GM12874 (cell line): ENCODE results near the gene IFT43.

Experiments used
- TF ChIP-seq, protein P1 (sequence below): IDR thresholded peaks from 2 replicates; pipeline ENCODE4 v1.5.1; 2011; ENCODE audit warnings: low read depth, mild to moderate bottlenecking, control low read depth, low read length, moderate library complexity; ENCODE audit not compliant: insufficient read depth

The IFT43 gene

DNA sequence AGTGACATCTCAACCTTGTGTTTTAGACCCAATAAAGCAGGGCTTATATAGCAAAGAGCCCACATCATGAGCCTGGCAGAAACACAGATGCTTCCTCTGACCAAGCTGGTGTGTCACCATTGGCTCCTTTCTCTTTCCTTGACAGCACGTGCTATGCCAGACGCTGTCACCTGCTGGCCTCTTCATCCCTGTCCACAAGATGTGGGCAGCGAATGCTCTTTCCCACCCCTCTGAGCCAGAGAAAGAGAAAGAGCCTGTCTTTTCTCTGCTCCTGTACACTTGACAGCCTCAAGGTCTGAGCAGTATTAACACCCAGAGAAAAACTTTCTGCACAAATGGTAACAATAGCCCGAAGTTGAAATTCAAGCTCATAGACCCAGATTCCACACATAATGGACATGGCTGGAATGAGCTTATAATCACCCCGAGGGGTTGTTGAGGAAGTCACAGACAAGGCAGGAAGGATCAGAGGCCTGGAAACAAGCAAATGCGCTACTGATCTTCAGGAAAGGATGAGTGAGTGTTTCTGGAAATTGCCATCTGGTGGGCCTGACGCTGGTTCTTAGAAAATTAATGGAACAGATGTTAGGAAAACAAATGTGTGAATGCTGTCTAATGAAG, 12.7 kb upstream of the IFT43 start:
- TF ChIP-seq, protein P1, sequence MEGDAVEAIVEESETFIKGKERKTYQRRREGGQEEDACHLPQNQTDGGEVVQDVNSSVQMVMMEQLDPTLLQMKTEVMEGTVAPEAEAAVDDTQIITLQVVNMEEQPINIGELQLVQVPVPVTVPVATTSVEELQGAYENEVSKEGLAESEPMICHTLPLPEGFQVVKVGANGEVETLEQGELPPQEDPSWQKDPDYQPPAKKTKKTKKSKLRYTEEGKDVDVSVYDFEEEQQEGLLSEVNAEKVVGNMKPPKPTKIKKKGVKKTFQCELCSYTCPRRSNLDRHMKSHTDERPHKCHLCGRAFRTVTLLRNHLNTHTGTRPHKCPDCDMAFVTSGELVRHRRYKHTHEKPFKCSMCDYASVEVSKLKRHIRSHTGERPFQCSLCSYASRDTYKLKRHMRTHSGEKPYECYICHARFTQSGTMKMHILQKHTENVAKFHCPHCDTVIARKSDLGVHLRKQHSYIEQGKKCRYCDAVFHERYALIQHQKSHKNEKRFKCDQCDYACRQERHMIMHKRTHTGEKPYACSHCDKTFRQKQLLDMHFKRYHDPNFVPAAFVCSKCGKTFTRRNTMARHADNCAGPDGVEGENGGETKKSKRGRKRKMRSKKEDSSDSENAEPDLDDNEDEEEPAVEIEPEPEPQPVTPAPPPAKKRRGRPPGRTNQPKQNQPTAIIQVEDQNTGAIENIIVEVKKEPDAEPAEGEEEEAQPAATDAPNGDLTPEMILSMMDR: no peak

DNA sequence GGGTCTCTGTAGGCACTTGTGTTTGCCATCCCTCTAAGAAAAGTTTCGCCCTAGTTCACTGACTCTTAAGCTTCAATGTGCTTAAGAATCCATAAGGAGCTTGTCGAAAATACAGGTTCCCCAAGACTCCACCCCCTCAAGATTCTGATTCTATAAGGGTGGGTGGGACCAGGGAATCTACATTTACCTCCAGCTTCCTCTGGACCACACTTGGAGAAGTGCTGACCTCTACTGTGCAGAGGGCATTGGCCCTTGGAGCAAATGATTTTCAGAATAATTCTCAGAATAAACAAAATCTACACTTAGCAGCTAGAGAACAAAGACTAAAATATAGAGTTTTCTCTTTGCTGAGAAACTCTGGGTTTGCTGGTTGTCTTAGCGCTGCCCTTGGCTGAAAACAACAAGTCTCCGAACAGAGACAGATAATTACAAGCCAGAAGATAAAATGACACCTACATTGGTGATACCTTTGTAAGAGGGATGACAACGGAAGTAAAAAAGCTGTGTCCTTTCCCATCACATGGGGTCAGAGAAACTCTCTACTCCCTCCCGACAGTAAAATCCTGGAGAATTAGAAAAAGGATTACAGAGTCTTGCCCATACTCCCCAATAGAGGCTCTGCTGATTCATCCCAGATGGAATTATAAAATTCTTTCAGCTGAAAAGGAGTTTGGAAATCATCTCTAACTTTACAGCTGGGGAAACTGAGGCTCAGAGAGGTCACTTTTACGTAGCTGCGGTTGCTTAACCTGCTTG, 8.6 kb upstream of the IFT43 start:
- TF ChIP-seq, protein P1: no peak

DNA sequence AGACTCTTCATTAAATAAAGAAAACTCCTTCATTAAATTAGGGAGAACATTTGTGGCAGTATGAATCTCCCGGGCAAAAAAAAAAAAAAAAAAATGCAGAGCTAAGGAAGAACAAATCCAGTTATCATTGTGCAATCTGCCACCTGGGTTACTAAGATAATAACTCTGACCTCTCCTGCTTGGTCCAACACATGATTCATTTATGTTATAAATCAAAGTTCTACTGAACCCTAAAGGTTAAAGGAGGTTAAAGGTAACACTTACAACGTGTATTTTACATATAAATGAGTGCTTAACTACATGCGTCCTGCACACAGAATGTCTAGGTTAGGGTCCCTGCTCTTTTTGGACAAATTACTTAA, 8.0 kb upstream of the IFT43 start:
- TF ChIP-seq, protein P1: no peak

DNA sequence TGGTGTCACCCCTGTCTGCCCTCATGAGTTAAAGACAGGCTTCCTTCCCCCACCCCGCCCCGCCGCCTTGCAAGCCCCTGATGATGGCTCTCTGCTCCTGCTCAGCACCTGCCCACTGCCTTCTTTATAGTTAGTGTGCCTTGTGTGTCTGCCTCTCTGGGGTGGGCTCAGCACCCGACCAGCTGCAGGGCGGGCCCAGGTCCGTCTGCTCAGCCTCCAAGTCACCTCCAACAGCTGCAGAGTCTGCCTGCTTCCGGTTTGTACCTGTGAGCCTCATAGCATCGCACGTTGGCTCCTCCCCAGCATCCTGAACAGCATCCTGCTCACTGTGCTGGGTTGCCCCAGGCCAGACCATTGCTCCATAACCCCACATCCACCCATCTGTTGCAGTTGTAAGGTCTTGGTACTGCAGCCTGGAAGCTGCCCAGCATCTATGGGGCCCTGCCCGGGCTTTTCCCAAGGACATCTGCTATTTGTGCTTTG, 7.3 kb upstream of the IFT43 start:
- TF ChIP-seq, protein P1: no peak

GRCh38 chr14:75979071-75979571, 6.4 kb upstream of the IFT43 start:
- TF ChIP-seq, protein P1: peak; percentile 66

GRCh38 chr14:75979648-75980565, 5.7 kb upstream of the IFT43 start:
- TF ChIP-seq, protein P1: no peak

GRCh38 chr14:75980856-75981255, 4.7 kb upstream of the IFT43 start:
- TF ChIP-seq, protein P1: no peak
